Colonic mucosa (tissue), 4 donors: ENCODE measurements around the gene TTC28. TPM values are rescaled to one million over a fixed set of nuclear protein-coding genes. Genes with fewer than 3 reads are reported as not detected.

Experiments used
- DNase-seq: peaks from one replicate; pipeline ENCODE4 v3.0.0-alpha.2; 2020
- H3K27ac ChIP-seq: fragments of 200-600 bp; one replicate; pipeline ENCODE4 v1.8.0; 2021
- H3K27me3 ChIP-seq: fragments of 200-600 bp; one replicate; pipeline ENCODE4 v1.8.0; 2021
- H3K36me3 ChIP-seq: fragments of 200-600 bp; one replicate; pipeline ENCODE4 v1.8.0; 2021
- H3K4me1 ChIP-seq: fragments of 200-600 bp; one replicate; pipeline ENCODE4 v1.8.0; 2021; ENCODE audit warnings: mild to moderate bottlenecking
- H3K4me3 ChIP-seq: fragments of 200-600 bp; one replicate; pipeline ENCODE4 v1.8.0; 2021
- H3K9ac ChIP-seq, 2 donors: one replicate each; pipeline ENCODE4 v1.7.0; 2013; ENCODE audit warnings: control low read depth in 2 of 2, low read depth in 2 of 2, low read length in 2 of 2
- H3K9me3 ChIP-seq: fragments of 200-600 bp; one replicate; pipeline ENCODE4 v1.8.0; 2021
- CTCF ChIP-seq: fragments of 200-600 bp; IDR thresholded peaks from one replicate; pipeline ENCODE4 v1.8.0; 2022; ENCODE audit warnings: antibody characterized with exemption, mild to moderate bottlenecking
- intact Hi-C: fragments of 100-400 bp; cut with DNase I; formaldehyde crosslinking; loops from one replicate; pipeline ENCODE4 v1.14.1; 2022
- total RNA-seq, 2 donors: library from RNA; stranded (reverse); fragmentation: NEBNext Ultra II Directional in 1 of 2; extraction: Animal tissue kit (Norgen Biotek cat#: 25700) in 1 of 2; gene quantifications; one replicate each; pipeline ENCODE4 v1.2.1, GENCODE V29; 2021
- donor health status: healthy.
- donor health status: DM: no; HTN: no; CAD: no.
- donor health status: DM: no; HTN: no; CAD: no.

TTC28 gene
- total RNA-seq, 2 donors from 2014 or later, result 6.6 to 9.2 TPM

- Histone ChIP-seq H3K9me3 (no peaks in the 10 kb centered on the region), H3K36me3 (no peaks in the 10 kb centered on the region), H3K27ac (no peak overlapping the region), H3K4me3 (no peak overlapping the region), H3K27me3 (no peaks in the 10 kb centered on the region), H3K4me1 (no peaks in the 10 kb centered on the region), H3K9ac (no peak overlapping the region)
- intact Hi-C loops, result no loop called here
- DNase-seq, result no peak
- TF ChIP-seq CTCF, result no peak
Observed at GRCh38 chr22:28299753-28300152, 379.9 kb downstream of the TTC28 start.

GRCh38 chr22:28299309-28299708 is 380.3 kb downstream of the TTC28 start:
- Histone ChIP-seq H3K27me3 (no peaks in the 10 kb centered on the region), H3K9me3 (no peaks in the 10 kb centered on the region), H3K9ac (no peak overlapping the region), H3K27ac (no peak overlapping the region), H3K4me1 (no peaks in the 10 kb centered on the region), H3K36me3 (no peaks in the 10 kb centered on the region), H3K4me3 (no peak overlapping the region)
- intact Hi-C loops, result no loop called here
- TF ChIP-seq CTCF, result no peak
- DNase-seq, result no peak

GRCh38 chr22:28297504-28297903 is 382.1 kb downstream of the TTC28 start:
- Histone ChIP-seq H3K9me3 (no peaks in the 10 kb centered on the region), H3K36me3 (no peaks in the 10 kb centered on the region), H3K27me3 (no peaks in the 10 kb centered on the region), H3K27ac (no peak overlapping the region), H3K4me3 (no peak overlapping the region), H3K4me1 (no peaks in the 10 kb centered on the region), H3K9ac (no peak overlapping the region)
- no peak for DNase-seq
- no peak for TF ChIP-seq CTCF
- intact Hi-C loops, result no loop called here

- Histone ChIP-seq H3K27ac (no peak overlapping the region), H3K36me3 (no peaks in the 10 kb centered on the region), H3K4me3 (no peak overlapping the region), H3K27me3 (no peaks in the 10 kb centered on the region), H3K9ac (no peak overlapping the region), H3K9me3 (no peaks in the 10 kb centered on the region), H3K4me1 (no peaks in the 10 kb centered on the region)
- intact Hi-C loops, result no loop called here
- no peak for TF ChIP-seq CTCF
- DNase-seq, result no peak
Observed at GRCh38 chr22:28296452-28296851, 383.2 kb downstream of the TTC28 start.

- intact Hi-C loops, result no loop called here
- H3K27me3 ChIP-seq, result no peaks in the 10 kb centered on the region
- no peak overlapping the region for H3K4me3 ChIP-seq
- TF ChIP-seq CTCF, result no peak
- H3K9me3 ChIP-seq, result no peaks in the 10 kb centered on the region
- no peak overlapping the region for H3K9ac ChIP-seq
- DNase-seq, result no peak
- H3K27ac ChIP-seq, result no peak overlapping the region
- H3K4me1 ChIP-seq, result no peaks in the 10 kb centered on the region
- H3K36me3 ChIP-seq, result no peaks in the 10 kb centered on the region
Observed at GRCh38 chr22:28283068-28283654, 396.5 kb downstream of the TTC28 start.
